Panc1 (cell line): ENCODE data around the gene LUZP2. TPM values are rescaled to one million over a fixed set of nuclear protein-coding genes. Genes with fewer than 3 reads are reported as not detected.

ENCODE experiments used
- ATAC-seq: fragments of 200-7000 bp; cut with Tn5 transposase; 2 replicates; pipeline ENCODE4 v1.9.1; 2020; ENCODE audit warnings: mild to moderate bottlenecking, moderate library complexity
- BruUV-seq: library from RNA; stranded (reverse); fragments of 400-500 nt; replicated peaks from 2 replicates; lab custom pipeline; 2021; lab: Mats Ljungman, UMichigan
- CTCF ChIA-PET: fragments of 300-600 bp; sonication (Branson Sonifier 250); formaldehyde crosslinking; loops from one replicate; lab custom pipeline; 2022; ENCODE audit warnings: antibody characterized with exemption; lab: Charles Lee
- POLR2A ChIA-PET: fragments of 300-600 bp; sonication (Branson Sonifier 250); formaldehyde crosslinking; loops from one replicate; lab custom pipeline; 2022; ENCODE audit warnings: antibody characterized with exemption; lab: Charles Lee
- DNase-seq: peaks from one replicate; pipeline ENCODE4 v3.0.0-alpha.2; 2010; ENCODE audit warnings: low read depth, low spot score
- H3K27ac ChIP-seq: 2 replicates; pipeline ENCODE4 v1.5.1; 2011; ENCODE audit warnings: mild to moderate bottlenecking, low read length, inconsistent platforms
- H3K27me3 ChIP-seq: fragments of 200-500 bp; sonication (Bioruptor generic); 2 replicates; pipeline ENCODE4 v1.6.0; 2014; ENCODE audit warnings: low read length, inconsistent platforms; ENCODE audit not compliant: control insufficient read depth, insufficient read depth
- H3K36me3 ChIP-seq: fragments of 200-500 bp; sonication (Bioruptor generic); 2 replicates; pipeline ENCODE4 v1.5.1; 2014; ENCODE audit warnings: inconsistent platforms, mild to moderate bottlenecking, low read length, moderate library complexity; ENCODE audit not compliant: control insufficient read depth, insufficient read depth
- H3K4me1 ChIP-seq: 2 replicates; pipeline ENCODE4 v1.5.1; 2011; ENCODE audit warnings: inconsistent platforms, mild to moderate bottlenecking, low read length, moderate library complexity; ENCODE audit not compliant: control insufficient read depth, insufficient read depth
- H3K4me3 ChIP-seq, 2 experiments: 2 replicates each; pipeline ENCODE4 v1.5.1; 2011 to 2012; ENCODE audit warnings: low read depth in 2 of 2, low read length in 2 of 2, mild to moderate bottlenecking in 2 of 2, inconsistent platforms in 1 of 2, moderate library complexity in 1 of 2
- H3K9me3 ChIP-seq: fragments of 200-500 bp; sonication (Bioruptor generic); 2 replicates; pipeline ENCODE4 v1.5.1; 2014; ENCODE audit warnings: low read depth, mild to moderate bottlenecking, inconsistent platforms, low read length, moderate library complexity; ENCODE audit not compliant: control insufficient read depth, insufficient read depth
- CTCF ChIP-seq: fragments of 450-650 bp; IDR thresholded peaks from 2 replicates; pipeline ENCODE4 v1.5.1; 2017; ENCODE audit warnings: mild to moderate bottlenecking
- POLR2AphosphoS5 ChIP-seq: IDR thresholded peaks from 2 replicates; pipeline ENCODE4 v1.6.1; 2012; ENCODE audit warnings: mild to moderate bottlenecking, low read depth, low read length, moderate library complexity
- REST ChIP-seq, 2 experiments: IDR thresholded peaks; 2 replicates each; pipeline ENCODE4 v1.6.1; 2011 to 2012; ENCODE audit warnings: low read depth in 2 of 2, control low read depth in 1 of 2, low read length in 1 of 2, mild to moderate bottlenecking in 1 of 2, moderate library complexity in 1 of 2; ENCODE audit not compliant: insufficient read depth in 1 of 2
- SIN3A ChIP-seq: IDR thresholded peaks from 2 replicates; pipeline ENCODE4 v1.6.1; 2012; ENCODE audit warnings: low read depth, mild to moderate bottlenecking, low read length, moderate library complexity, borderline replicate concordance; ENCODE audit not compliant: insufficient read depth
- TCF7L2 ChIP-seq: IDR thresholded peaks from 2 replicates; pipeline ENCODE4 v1.6.1; 2011; ENCODE audit warnings: mild to moderate bottlenecking, low read depth, low read length, inconsistent platforms
- in situ Hi-C: cut with HindIII; loops from 2 replicates; pipeline ENCODE4 v1.10.0; 2016; ENCODE audit warnings: low sequenced_read_pairs, low pct_unique_long_range_greater_than_20kb
- intact Hi-C: fragments of 100-400 bp; cut with micrococcal nuclease; formaldehyde crosslinking; loops from one replicate; pipeline ENCODE4 v1.10.0; 2022; ENCODE audit not compliant: unreplicated experiment
- total RNA-seq: library from RNA; stranded (reverse); gene quantifications from one replicate; pipeline ENCODE4 v1.2.1, GENCODE V29; 2021; ENCODE audit not compliant: unreplicated experiment

Gene LUZP2
- total RNA-seq, 1 experiment from 2014 or later: 0.18 TPM

DNA sequence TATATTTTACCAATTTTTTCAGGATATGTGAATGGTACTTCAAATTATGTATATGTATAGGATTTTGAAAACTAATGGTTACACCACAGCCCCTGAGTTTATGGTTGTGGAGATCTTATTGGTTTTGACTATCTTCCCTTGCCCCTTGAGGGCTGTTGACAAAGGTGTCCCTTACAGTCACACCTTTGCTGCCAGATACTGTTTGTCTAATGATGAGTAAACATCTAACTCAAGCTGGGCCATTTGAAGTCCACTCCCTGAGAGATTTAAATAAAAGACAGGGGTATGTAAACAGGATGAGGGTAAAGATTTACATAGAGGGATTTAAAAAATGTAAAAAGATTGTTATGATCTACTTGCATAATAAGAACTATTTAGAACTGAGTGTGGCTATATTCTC, 38.9 kb upstream of the LUZP2 start:
- CTCF ChIA-PET: no interaction called here
- no peaks in the 10 kb centered on the region for H3K36me3 ChIP-seq
- no peak overlapping the region for H3K27ac ChIP-seq
- POLR2A ChIA-PET: no interaction called here
- in situ Hi-C loops (no loop called here), intact Hi-C loops (no loop called here)
- no peaks in the 10 kb centered on the region for H3K27me3 ChIP-seq
- ATAC-seq (no peak), DNase-seq (no peak)
- no peak for TF ChIP-seq CTCF
- TF ChIP-seq TCF7L2: no peak
- TF ChIP-seq SIN3A: no peak
- no peak for TF ChIP-seq REST (IDR thresholded peaks at IDR 0.05; ENCODE audit: insufficient read depth in 1 of 2, low read depth in 2 of 2, low read length in 1 of 2)
- no peak for TF ChIP-seq POLR2AphosphoS5
- peaks cover 3% of the 10 kb centered on the region for H3K9me3 ChIP-seq
- BruUV-seq: no TSS peak
- H3K4me3 ChIP-seq: no peak overlapping the region
- H3K4me1 ChIP-seq: no peaks in the 10 kb centered on the region

- ChIA-PET POLR2A (no interaction called here), CTCF (no interaction called here)
- H3K27me3 ChIP-seq: no peaks in the 10 kb centered on the region
- H3K4me3 ChIP-seq: no peak overlapping the region
- H3K9me3 ChIP-seq: no peaks in the 10 kb centered on the region
- TF ChIP-seq TCF7L2 (no peak), POLR2AphosphoS5 (no peak)
- no peak overlapping the region for H3K27ac ChIP-seq
- intact Hi-C loops: no loop called here
- no peaks in the 10 kb centered on the region for H3K36me3 ChIP-seq
- H3K4me1 ChIP-seq: no peaks in the 10 kb centered on the region
- in situ Hi-C loops: no loop called here
- no peak for DNase-seq
- no peak for ATAC-seq
- BruUV-seq: no TSS peak
These were observed 26.4 kb upstream of the LUZP2 start for GRCh38 chr11:24470431-24470830.

- BruUV-seq: no TSS peak
- in situ Hi-C loops: no loop called here
These were observed 25.8 kb upstream of the LUZP2 start for GRCh38 chr11:24471084-24471483.

More at GRCh38 chr11:24471084-24471483, 25.8 kb upstream of the LUZP2 start:
- no peaks in the 10 kb centered on the region for H3K9me3 ChIP-seq
- intact Hi-C loops: no loop called here
- ATAC-seq (no peak), DNase-seq (no peak)
- no peak for TF ChIP-seq REST (IDR thresholded peaks at IDR 0.05; ENCODE audit: insufficient read depth in 1 of 2, low read depth in 2 of 2, low read length in 1 of 2)
- no peak for TF ChIP-seq POLR2AphosphoS5
- TF ChIP-seq TCF7L2: no peak
- no peak for TF ChIP-seq CTCF
- TF ChIP-seq SIN3A: no peak
- ChIA-PET CTCF (no interaction called here), POLR2A (no interaction called here)
- no peak overlapping the region for H3K27ac ChIP-seq
- H3K4me1 ChIP-seq: no peaks in the 10 kb centered on the region
- no peak overlapping the region for H3K4me3 ChIP-seq
- no peaks in the 10 kb centered on the region for H3K27me3 ChIP-seq
- H3K36me3 ChIP-seq: no peaks in the 10 kb centered on the region
